COLO668 (cell line): ENCODE measurements around the gene EPHA3.
A peak's percentile ranks its signal among the peaks of the same experiment; 100 is the strongest.

ENCODE experiments used
- DNase-seq: peaks from one replicate; lab custom pipeline; 2025; ENCODE audit not compliant: unreplicated experiment; lab: John Stamatoyannopoulos, UW

The EPHA3 gene

GRCh38 chr3:89107461-89108290, at the start of gene EPHA3:
EPHA3 (plus strand) TSS chr3:89107621; CDS start chr3:89107749, 128 bp downstream.
- peak; percentile 27 for DNase-seq

- no peak for DNase-seq
Observed at GRCh38 chr3:89058371-89058770, 49.0 kb upstream of the EPHA3 start.

DNA sequence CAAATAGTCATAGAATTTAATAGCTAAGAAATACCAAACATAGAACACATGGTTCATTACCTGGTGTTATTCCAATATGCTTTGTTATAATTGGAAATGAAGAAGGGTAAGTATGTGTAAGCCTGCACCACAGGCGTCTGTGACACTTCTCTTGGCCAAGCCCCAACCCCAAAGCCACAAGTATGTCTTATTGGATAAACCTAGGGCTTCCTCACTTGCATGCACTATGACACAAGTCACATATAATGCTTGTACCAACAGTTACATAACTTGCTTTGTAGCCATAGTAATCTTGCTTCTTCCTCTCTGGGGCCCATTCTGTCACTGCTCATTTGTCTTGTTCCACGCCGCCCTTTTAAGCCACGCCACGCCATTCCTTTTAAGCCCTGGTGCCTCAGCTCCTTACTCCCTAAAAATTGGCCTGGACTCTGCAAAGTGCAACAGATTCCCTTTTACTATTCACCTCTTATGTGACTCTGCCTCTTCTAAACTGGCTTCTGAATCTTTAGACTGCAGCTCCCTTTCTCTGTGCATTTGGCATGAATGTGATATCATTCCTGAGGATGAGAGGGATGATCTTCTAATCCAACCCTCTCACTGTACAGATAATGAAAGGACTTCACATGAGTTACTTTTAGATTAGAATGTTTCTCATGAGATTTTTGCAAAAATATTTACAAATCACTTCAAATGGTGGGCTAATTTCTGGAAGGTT, 48.1 kb upstream of the EPHA3 start:
- no peak for DNase-seq

- DNase-seq = no peak
Observed at GRCh38 chr3:89061259-89061658, 46.2 kb upstream of the EPHA3 start.

- no peak for DNase-seq
Observed at GRCh38 chr3:89067736-89068135, 39.7 kb upstream of the EPHA3 start.

- no peak for DNase-seq
Observed at GRCh38 chr3:89072642-89073041, 34.8 kb upstream of the EPHA3 start.

GRCh38 chr3:89079944-89080343, 27.5 kb upstream of the EPHA3 start:
- DNase-seq = no peak

- no peak for DNase-seq
Observed at GRCh38 chr3:89087851-89088250, 19.6 kb upstream of the EPHA3 start.

DNA sequence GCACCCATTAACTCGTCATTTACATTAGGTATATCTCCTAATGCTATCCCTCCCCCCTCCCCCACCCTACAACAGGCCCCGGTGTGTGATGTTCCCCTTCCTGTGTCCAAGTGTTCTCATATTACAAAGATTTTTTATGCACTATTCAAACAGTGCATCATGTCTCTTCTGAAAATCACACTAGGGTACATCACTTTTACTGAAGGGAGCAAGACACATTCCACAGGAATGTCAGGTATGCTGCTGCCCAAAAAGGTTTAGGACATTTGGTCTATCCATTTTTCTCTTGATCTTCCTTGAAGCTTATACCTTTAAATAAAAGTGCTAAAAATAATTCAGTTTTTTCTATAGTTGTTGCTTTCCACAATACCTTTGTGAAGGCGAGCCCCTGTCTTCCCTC, 9.2 kb upstream of the EPHA3 start:
- DNase-seq = no peak

GRCh38 chr3:89098964-89099585, 8.3 kb upstream of the EPHA3 start:
- DNase-seq = peak; percentile 12

DNA sequence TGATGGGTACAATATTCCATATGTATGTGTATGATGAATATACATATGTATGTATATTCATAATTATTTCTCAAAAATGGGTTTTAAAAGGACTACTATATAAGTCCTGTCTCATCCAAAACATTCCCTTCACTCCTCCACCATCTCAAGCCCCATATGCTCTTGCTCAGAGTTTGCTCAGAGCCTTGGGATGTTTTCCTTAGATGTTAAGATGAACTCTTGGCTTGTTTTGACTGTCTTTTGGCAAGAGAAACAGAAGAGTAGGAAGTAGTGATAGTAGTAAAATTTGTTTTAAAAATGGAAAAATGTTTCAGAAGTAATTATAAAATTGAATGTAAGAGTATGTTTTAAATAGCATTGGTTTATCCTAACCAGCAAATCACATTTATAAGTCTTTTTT, 6.2 kb upstream of the EPHA3 start:
- DNase-seq = no peak

GRCh38 chr3:89101921-89102320, 5.5 kb upstream of the EPHA3 start:
- DNase-seq = no peak

DNA sequence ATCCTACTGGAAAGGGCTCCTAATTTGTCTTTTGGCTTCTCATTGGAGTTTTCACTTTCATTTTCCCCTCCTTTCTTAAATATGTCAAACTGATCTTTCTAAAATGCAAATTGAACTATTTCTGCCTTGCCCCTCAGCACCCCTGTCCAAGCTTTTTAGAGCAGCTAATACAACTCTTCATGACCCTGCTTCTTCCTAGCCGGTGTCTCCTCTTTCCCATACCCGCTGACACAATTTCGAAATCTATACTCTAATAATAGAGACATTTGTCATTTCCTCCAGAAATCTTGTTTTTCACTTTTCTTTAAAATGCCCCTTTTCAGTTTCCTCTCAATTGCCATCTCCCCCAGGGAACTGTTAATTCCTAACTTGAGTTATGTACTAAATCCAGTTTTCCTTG, 2.9 kb upstream of the EPHA3 start:
- no peak for DNase-seq

DNA sequence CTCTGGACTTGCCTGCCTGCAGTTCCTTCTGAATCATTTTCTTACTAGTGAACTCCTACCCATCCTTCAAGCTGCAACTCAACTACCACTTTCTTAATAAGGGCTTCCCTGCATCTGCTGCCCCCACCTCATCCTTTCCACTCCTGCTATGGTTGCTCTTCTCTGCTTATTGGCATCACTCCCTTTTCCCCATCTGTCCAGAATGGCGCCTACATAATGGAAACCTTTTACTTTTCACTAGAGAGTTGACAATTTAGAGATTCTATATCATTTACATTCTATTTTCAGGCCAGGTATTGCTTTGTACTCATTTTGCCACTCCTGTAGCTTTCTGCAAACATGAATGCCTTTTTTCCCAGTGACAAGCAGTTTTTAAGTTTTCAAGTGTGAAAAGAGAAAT, 1.9 kb upstream of the EPHA3 start:
- no peak for DNase-seq

GRCh38 chr3:89108291-89108550, 800 bp downstream of the EPHA3 start:
- DNase-seq = no peak

DNA sequence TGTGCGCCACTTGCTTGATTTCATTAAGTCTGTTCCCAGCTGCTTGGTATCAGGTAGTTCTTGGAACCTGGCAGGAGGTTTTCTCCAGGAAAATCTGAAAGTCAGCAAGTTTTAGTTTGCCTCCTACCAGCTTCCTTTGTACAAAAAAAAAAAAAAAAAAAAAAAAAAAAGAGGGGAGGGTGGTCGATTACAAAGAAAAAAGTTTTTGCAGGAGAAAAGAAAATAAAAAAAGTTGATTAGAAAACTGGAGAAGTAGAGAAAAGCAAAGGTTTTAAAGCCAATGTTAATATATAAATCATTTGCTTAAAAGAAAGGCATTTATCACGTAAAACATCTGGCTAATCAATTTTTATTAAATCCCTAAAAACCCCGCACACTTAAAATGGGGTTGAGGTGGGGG, 5.9 kb downstream of the EPHA3 start:
- DNase-seq = no peak

DNA sequence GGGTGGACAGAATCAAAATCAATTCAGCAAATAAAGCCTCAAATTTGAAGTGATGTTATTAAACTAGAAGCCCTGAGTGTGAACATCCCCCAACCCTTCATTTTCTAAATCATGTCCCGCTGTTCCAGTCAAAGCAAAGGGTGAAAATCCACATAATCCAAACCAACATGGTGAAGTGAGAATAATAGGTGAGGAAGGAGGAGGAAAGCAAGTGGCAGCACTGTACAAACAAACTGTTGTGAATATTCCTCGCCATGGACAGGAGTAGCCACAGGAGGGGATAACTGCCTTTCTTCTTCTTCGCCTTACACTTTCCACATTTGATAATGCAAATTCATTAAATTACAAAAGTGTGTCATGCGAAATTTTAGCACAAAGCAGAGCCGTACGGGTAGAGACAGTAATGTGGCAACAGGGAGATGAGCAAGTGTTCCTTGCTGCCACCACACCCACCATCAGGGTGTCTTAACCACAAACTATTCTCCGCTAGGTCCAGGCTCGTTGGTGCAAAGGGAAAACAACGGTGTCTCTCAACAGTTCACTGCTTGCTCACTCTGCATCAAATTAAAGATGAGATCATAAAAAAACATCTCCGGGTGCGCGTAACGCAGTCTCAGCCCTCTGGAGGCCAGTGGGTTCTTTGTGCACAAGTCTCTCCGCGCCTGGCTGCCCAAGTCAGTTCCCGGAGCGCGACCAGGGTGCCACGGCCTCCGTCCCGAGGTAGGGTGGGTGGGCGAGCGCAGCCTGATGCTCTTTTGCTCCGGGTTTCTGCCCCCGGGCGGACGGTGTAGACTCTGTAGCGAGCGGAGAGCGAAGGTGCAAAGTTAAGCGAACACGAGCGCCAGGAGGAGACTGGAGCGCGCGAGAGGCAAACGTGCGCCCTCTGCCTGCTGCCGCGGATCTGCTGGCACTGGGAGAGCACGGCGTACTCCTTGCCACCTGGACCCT, 6.7 kb downstream of the EPHA3 start:
- DNase-seq = peak; percentile 19

DNA sequence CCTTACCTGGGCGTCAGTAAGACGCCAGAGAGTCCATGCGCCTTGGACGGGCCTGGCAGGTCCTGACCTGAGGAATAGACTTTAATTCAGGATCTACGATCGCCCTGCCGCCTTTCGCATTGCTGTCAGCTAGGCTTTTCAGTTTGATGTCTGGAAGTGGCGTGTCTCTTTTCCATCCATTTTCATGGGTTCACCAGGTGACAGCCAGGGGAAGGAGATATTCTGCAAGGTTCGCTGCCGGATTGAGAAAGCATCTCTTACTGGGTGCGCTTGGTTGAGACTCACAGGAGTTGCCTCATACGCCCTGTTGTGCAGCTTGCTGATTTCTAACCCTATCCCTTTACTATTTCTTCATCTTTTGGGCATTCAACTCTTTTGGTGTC, 7.4 kb downstream of the EPHA3 start:
- DNase-seq = no peak

GRCh38 chr3:89116476-89116875, 9.1 kb downstream of the EPHA3 start:
- no peak for DNase-seq

DNA sequence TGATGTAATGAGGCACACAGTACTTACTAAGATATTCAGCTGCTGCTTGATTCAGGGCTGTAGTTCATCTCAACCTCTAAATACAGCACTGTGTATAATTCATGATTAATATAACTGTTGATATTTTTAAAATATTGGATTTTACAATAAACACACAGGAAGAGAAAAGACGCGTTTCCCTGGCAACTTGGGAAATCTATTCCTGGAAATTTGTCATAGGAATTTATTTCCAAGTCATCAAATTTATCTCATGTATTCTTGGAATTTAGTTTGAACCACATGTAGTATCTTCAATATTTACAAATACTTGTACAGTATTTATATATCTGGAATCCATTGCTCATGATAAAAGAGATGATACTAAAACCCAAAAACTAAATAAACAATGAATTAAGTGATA, 30.6 kb downstream of the EPHA3 start:
- no peak for DNase-seq

GRCh38 chr3:89139870-89140269, 32.4 kb downstream of the EPHA3 start:
- DNase-seq = no peak
